BJ (cell line): ENCODE measurements around the gene FHAD1. TPM values are rescaled to one million over a fixed set of nuclear protein-coding genes. Genes with fewer than 3 reads are reported as not detected.

Source experiments
- CTCF ChIA-PET: fragments of 350-600 bp; formaldehyde crosslinking; extraction: SDS; loops from one replicate; lab custom pipeline; 2021; ENCODE audit warnings: antibody characterized with exemption, inconsistent platforms; lab: Yijun Ruan, JAX
- POLR2A ChIA-PET: fragments of 300-600 bp; sonication (Branson Sonifier 250); formaldehyde crosslinking; extraction: SDS; loops from one replicate; lab custom pipeline; 2021; ENCODE audit warnings: antibody characterized with exemption; lab: Charles Lee
- DNase-seq: peaks from one replicate; pipeline ENCODE4 v3.0.0-alpha.2; 2011; ENCODE audit warnings: low read depth
- H3K27me3 ChIP-seq: 2 replicates; pipeline ENCODE4 v1.6.0; 2011; ENCODE audit warnings: low read length; ENCODE audit not compliant: control insufficient read depth, insufficient read depth
- H3K36me3 ChIP-seq: 2 replicates; pipeline ENCODE4 v1.5.1; 2011; ENCODE audit warnings: low read length; ENCODE audit not compliant: control insufficient read depth, insufficient read depth
- H3K4me3 ChIP-seq: 2 replicates; pipeline ENCODE4 v1.5.1; 2011; ENCODE audit warnings: low read depth, mild to moderate bottlenecking, control low read depth, low read length
- polyA plus RNA-seq: library from polyadenylated mRNA; depleted of rRNA; stranded (reverse); fragments of >200 nt; gene quantifications from 2 replicates; pipeline ENCODE4 v1.2.3, GENCODE V29; 2011
- TF ChIP-seq, protein P1 (sequence below): IDR thresholded peaks from 2 replicates; pipeline ENCODE4 v1.5.1; 2011; ENCODE audit warnings: low read depth, mild to moderate bottlenecking, control low read depth, inconsistent platforms, low read length, moderate library complexity; ENCODE audit not compliant: insufficient read depth

FHAD1 gene
- polyA plus RNA-seq, 1 experiment: not detected

DNA sequence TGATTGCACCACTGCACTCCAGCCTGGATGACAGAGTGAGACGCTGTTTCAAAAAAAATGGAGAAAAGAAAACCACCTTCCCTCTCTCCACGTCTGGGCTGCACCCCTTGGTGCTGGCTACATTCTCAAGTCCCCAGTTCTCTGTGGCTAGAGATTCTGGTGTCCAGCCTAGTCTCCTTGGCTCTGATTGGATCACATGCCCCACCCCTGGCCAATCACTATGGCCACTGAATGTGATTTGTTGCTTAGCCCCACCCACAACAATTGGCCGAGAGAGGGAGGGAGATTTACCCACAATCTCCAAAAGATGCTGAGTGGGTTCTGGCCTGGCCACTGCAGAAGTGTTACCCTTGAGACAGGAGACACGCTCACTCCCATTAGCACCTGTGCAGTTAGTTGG is 39.4 kb downstream of the FHAD1 start:
- TF ChIP-seq, protein P1, sequence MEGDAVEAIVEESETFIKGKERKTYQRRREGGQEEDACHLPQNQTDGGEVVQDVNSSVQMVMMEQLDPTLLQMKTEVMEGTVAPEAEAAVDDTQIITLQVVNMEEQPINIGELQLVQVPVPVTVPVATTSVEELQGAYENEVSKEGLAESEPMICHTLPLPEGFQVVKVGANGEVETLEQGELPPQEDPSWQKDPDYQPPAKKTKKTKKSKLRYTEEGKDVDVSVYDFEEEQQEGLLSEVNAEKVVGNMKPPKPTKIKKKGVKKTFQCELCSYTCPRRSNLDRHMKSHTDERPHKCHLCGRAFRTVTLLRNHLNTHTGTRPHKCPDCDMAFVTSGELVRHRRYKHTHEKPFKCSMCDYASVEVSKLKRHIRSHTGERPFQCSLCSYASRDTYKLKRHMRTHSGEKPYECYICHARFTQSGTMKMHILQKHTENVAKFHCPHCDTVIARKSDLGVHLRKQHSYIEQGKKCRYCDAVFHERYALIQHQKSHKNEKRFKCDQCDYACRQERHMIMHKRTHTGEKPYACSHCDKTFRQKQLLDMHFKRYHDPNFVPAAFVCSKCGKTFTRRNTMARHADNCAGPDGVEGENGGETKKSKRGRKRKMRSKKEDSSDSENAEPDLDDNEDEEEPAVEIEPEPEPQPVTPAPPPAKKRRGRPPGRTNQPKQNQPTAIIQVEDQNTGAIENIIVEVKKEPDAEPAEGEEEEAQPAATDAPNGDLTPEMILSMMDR: no peak
- Histone ChIP-seq H3K4me3 (no peak overlapping the region), H3K36me3 (no peaks in the 10 kb centered on the region), H3K27me3 (no peaks in the 10 kb centered on the region; the same call in 1 of the 2 replicates)
- ChIA-PET POLR2A (no interaction called here), CTCF (no interaction called here)
- no peak for DNase-seq

DNA sequence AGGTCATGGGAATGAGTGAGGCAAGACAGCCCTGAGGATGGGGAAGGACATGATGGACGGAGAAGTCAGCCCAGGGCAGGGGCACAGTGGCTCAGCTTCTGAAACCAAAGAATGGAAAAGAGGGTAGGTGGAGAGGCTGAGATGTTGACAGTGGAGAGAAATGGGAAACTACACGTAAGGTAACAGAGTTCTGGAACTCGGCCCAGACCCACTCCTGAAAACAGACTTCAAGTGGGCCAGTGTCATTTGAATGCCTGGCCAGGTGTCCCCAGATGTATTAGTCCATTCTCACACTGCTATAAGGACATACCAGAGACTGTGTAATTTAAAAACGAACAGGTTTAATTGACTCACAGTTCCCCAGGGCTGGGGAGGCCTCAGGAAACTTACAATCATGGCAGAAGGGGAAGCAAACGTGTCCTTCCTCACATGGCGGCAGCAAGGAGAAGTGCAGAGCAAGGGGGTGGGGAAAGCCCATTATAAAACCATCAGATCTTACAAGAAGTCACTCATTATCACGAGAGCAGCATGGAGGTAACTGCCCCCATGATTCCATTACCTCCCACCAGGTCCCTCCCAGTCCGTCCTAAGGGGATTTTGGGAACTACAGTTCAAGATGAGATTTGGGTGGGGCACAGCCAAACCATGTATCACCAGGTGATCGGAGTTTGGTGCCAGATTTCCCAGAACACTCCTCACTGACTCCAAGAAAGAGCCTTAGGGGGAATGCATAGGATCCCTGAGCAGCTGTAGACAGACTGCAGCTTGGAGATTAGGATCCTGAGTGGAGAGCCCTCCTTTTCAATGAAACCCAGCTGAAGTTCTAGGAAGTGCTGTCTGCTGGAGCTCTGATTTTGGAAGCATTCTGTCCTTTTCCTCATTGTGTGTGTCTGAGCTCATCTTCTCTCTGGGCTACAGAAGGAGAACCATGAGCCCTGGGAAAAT is 40.3 kb downstream of the FHAD1 start:
- Histone ChIP-seq H3K4me3 (no peak overlapping the region), H3K27me3 (no peaks in the 10 kb centered on the region; the same call in 1 of the 2 replicates), H3K36me3 (no peaks in the 10 kb centered on the region)
- CTCF ChIA-PET: interaction anchor here (0.6 to 1.6 kb wide), 6 partner anchors 12 to 159 kb away, joined by 3 to 5 read pairs (median 4); no protein-coding TSS in a partner anchor
- TF ChIP-seq, protein P1: no peak
- no peak for DNase-seq
- POLR2A ChIA-PET: no interaction called here

GRCh38 chr1:15288173-15288926 is 41.3 kb downstream of the FHAD1 start:
- H3K36me3 ChIP-seq: no peaks in the 10 kb centered on the region
- H3K27me3 ChIP-seq: no peaks in the 10 kb centered on the region; the same call in 1 of the 2 replicates
- H3K4me3 ChIP-seq: no peak overlapping the region
- TF ChIP-seq, protein P1: no peak
- ChIA-PET POLR2A (no interaction called here), CTCF (interaction anchor here (0.7 to 1.6 kb wide), 5 partner anchors 11 to 160 kb away, joined by 3 to 5 read pairs (median 4); no protein-coding TSS in a partner anchor)
- no peak for DNase-seq

DNA sequence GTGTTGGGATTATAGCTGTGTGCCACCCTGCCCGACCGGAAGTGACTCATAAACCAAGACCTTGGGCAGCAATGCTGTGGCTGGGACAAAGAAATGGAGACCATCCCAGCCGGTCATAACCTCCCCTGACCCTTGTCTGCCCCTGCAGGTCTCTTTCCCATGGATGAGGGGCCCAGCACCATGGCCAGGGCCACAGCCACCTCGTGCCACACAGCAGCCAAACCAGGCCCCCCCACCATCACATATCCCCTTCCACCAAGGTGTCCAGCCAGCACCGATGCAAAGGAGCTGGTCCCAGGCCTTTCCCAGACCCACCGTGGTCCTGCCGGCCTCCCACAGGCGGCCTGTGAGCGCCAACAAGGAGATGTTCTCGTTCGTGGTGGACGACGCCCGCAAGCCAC is 42.2 kb downstream of the FHAD1 start:
- POLR2A ChIA-PET: no interaction called here
- CTCF ChIA-PET: interaction anchor here (2.6 kb wide), 1 partner anchor 16 kb away, joined by 10 read pairs; no protein-coding TSS in a partner anchor

More for the DNA sequence above, 42.2 kb downstream of the FHAD1 start:
- H3K27me3 ChIP-seq: no peaks in the 10 kb centered on the region; the same call in 1 of the 2 replicates
- H3K4me3 ChIP-seq: no peak overlapping the region
- DNase-seq: no peak
- no peaks in the 10 kb centered on the region for H3K36me3 ChIP-seq
- TF ChIP-seq, protein P1: no peak
